ENCODE results near the gene ARID1B. TPM values are rescaled to one million over a fixed set of nuclear protein-coding genes. Genes with fewer than 3 reads are reported as not detected.

ARID1B gene
- total RNA-seq, 1 donor from 2014 or later, result 62.1 TPM

GRCh38 chr6:156872903-156873302, 95.7 kb downstream of the ARID1B start:
- H2AFZ ChIP-seq (replicated peaks), result no peak overlapping the region
- H3K9ac ChIP-seq, result no peak overlapping the region
- H3K4me3 Mint-ChIP-seq, result no peak overlapping the region
- H3K27ac ChIP-seq, result no peak overlapping the region
- peaks cover 33% of the 10 kb centered on the region for H3K4me1 Mint-ChIP-seq
- TF ChIP-seq EZH2 (IDR thresholded peaks at IDR 0.05) (no peak), EZH2phosphoT487 (IDR thresholded peaks at IDR 0.05) (no peak), CTCF (IDR thresholded peaks at IDR 0.05) (no peak)
- no peaks in the 10 kb centered on the region for H3K36me3 ChIP-seq
- no peak for DNase-seq (ENCODE audit: low spot score)
- H3K79me2 ChIP-seq (ENCODE audit: low read depth), result peaks cover 100% of the 10 kb centered on the region
- peaks cover 85% of the 10 kb centered on the region for H4K20me1 ChIP-seq (ENCODE audit: low read depth)
- no peaks in the 10 kb centered on the region for H3K27me3 Mint-ChIP-seq (ENCODE audit: insufficient read depth, low read depth)
- H3K9me3 Mint-ChIP-seq, result no peaks in the 10 kb centered on the region
- peaks cover 16% of the 10 kb centered on the region for H3F3A ChIP-seq (ENCODE audit: low read depth)
- H3K36me3 Mint-ChIP-seq, result peaks cover 14% of the 10 kb centered on the region
- no peaks in the 10 kb centered on the region for H3K27me3 ChIP-seq
- H3K27ac Mint-ChIP-seq, result no peak overlapping the region
- no peak overlapping the region for H3K4me3 ChIP-seq
- H3K4me1 ChIP-seq, result peaks cover 32% of the 10 kb centered on the region
- no peaks in the 10 kb centered on the region for H3K9me3 ChIP-seq (ENCODE audit: low read depth)
- no peak overlapping the region for H3K4me2 ChIP-seq

GRCh38 chr6:156873654-156874380, 96.6 kb downstream of the ARID1B start:
- Histone ChIP-seq H3K4me2 (no peak overlapping the region), H3F3A (ENCODE audit: low read depth) (peaks cover 13% of the 10 kb centered on the region), H3K79me2 (ENCODE audit: low read depth) (peaks cover 100% of the 10 kb centered on the region), H3K27ac (no peak overlapping the region), H2AFZ (replicated peaks) (no peak overlapping the region), H3K4me3 (no peak overlapping the region), H3K36me3 (no peaks in the 10 kb centered on the region), H3K27me3 (no peaks in the 10 kb centered on the region), H4K20me1 (ENCODE audit: low read depth) (peaks cover 86% of the 10 kb centered on the region), H3K9me3 (ENCODE audit: low read depth) (no peaks in the 10 kb centered on the region), H3K9ac (no peak overlapping the region), H3K4me1 (peaks cover 23% of the 10 kb centered on the region)
- peaks cover 30% of the 10 kb centered on the region for H3K4me1 Mint-ChIP-seq
- no peak overlapping the region for H3K4me3 Mint-ChIP-seq
- no peak for DNase-seq (ENCODE audit: low spot score)
- no peaks in the 10 kb centered on the region for H3K9me3 Mint-ChIP-seq
- no peaks in the 10 kb centered on the region for H3K27me3 Mint-ChIP-seq (ENCODE audit: insufficient read depth, low read depth)
- H3K27ac Mint-ChIP-seq, result no peak overlapping the region
- no peak for TF ChIP-seq EZH2 (IDR thresholded peaks at IDR 0.05)
- no peak for TF ChIP-seq CTCF (IDR thresholded peaks at IDR 0.05)
- TF ChIP-seq EZH2phosphoT487 (IDR thresholded peaks at IDR 0.05), result no peak
- H3K36me3 Mint-ChIP-seq, result peaks cover 17% of the 10 kb centered on the region

GRCh38 chr6:156875062-156875461, 97.9 kb downstream of the ARID1B start:
- peaks cover 10% of the 10 kb centered on the region for H3K4me1 ChIP-seq
- peaks cover 86% of the 10 kb centered on the region for H4K20me1 ChIP-seq (ENCODE audit: low read depth)
- H3F3A ChIP-seq (ENCODE audit: low read depth), result peaks cover 4% of the 10 kb centered on the region
- Mint-ChIP-seq H3K4me1 (peaks cover 28% of the 10 kb centered on the region), H3K36me3 (peaks cover 19% of the 10 kb centered on the region), H3K4me3 (no peak overlapping the region), H3K9me3 (no peaks in the 10 kb centered on the region), H3K27me3 (ENCODE audit: insufficient read depth, low read depth) (no peaks in the 10 kb centered on the region), H3K27ac (no peak overlapping the region)
- no peak for TF ChIP-seq EZH2 (IDR thresholded peaks at IDR 0.05)
- TF ChIP-seq CTCF (IDR thresholded peaks at IDR 0.05), result no peak
- no peak for TF ChIP-seq EZH2phosphoT487 (IDR thresholded peaks at IDR 0.05)
- H3K36me3 ChIP-seq, result no peaks in the 10 kb centered on the region
- no peaks in the 10 kb centered on the region for H3K9me3 ChIP-seq (ENCODE audit: low read depth)
- no peak overlapping the region for H3K9ac ChIP-seq
- no peak overlapping the region for H3K4me2 ChIP-seq
- no peaks in the 10 kb centered on the region for H3K27me3 ChIP-seq
- H3K4me3 ChIP-seq, result no peak overlapping the region
- no peak overlapping the region for H2AFZ ChIP-seq (replicated peaks)
- H3K79me2 ChIP-seq (ENCODE audit: low read depth), result peaks cover 100% of the 10 kb centered on the region
- no peak for DNase-seq (ENCODE audit: low spot score)
- H3K27ac ChIP-seq, result no peak overlapping the region

Measured in neural progenitor cell (in vitro differentiated cells).